CD4-positive, alpha-beta memory T cell (primary cell): Measurements from ENCODE around the gene RAMP2. TPM values are rescaled to one million over a fixed set of nuclear protein-coding genes. Genes with fewer than 3 reads are reported as not detected.

ENCODE experiments used
- polyA plus RNA-seq, 2 donors: library from polyadenylated mRNA; unstranded; fragments of 300-500 nt; fragmentation: Illumina TruSeq; gene quantifications; one replicate each; pipeline ENCODE4 v1.2.3, GENCODE V29; 2021
- total RNA-seq, 2 experiments: library from RNA; stranded (reverse); gene quantifications; one replicate each; pipeline ENCODE4 v1.2.3, GENCODE V29; 2021

The RAMP2 gene
- total and polyA plus RNA-seq, 4 experiments from 2014 or later: not detected

Other genes starting within 250 kb of the RAMP2 start
- 10 to 100 TPM; 20.6 to 22.8 TPM for gene NAGLU, start 225.0 kb upstream of the RAMP2 start, total RNA-seq
- gene NAGLU, start 225.0 kb upstream of the RAMP2 start, polyA plus RNA-seq: 10 to 100 TPM in 1 of 2 donors, 1 to 10 TPM in 1; 8.5 to 15.5 TPM
- 1 to 10 TPM; 1.2 TPM for gene HSD17B1, start 208.3 kb upstream of the RAMP2 start, total RNA-seq
- gene HSD17B1, start 208.3 kb upstream of the RAMP2 start, polyA plus RNA-seq: under 1 TPM; 0.07 to 0.88 TPM
- gene COASY, start 199.1 kb upstream of the RAMP2 start, total RNA-seq: 10 to 100 TPM; 65.2 to 71.1 TPM
- gene COASY, start 199.1 kb upstream of the RAMP2 start, polyA plus RNA-seq: 10 to 100 TPM; 44.6 to 66.0 TPM
- 10 to 100 TPM; 73.3 to 73.7 TPM for gene MLX, start 194.1 kb upstream of the RAMP2 start, total RNA-seq
- gene MLX, start 194.1 kb upstream of the RAMP2 start, polyA plus RNA-seq: 10 to 100 TPM; 38.1 to 53.6 TPM
- 1 to 10 TPM; 3.4 to 4.5 TPM for gene PSMC3IP, start 183.5 kb upstream of the RAMP2 start, total RNA-seq
- 1 to 10 TPM in 1 of 2 donors, under 1 TPM in 1; 0.93 to 1.9 TPM for gene PSMC3IP, start 183.5 kb upstream of the RAMP2 start, polyA plus RNA-seq
- gene RETREG3, start 151.9 kb upstream of the RAMP2 start, total RNA-seq: 100 to 1,000 TPM; 128 to 134 TPM
- gene RETREG3, start 151.9 kb upstream of the RAMP2 start, polyA plus RNA-seq: 100 to 1,000 TPM; 106 to 123 TPM
- gene TUBG1, start 151.5 kb upstream of the RAMP2 start, total RNA-seq: 10 to 100 TPM; 13.6 to 16.5 TPM
- gene TUBG1, start 151.5 kb upstream of the RAMP2 start, polyA plus RNA-seq: 10 to 100 TPM in 1 of 2 donors, 1 to 10 TPM in 1; 6.4 to 12.8 TPM
- 10 to 100 TPM; 18.1 to 19.1 TPM for gene TUBG2, start 101.9 kb upstream of the RAMP2 start, total RNA-seq
- 1 to 10 TPM; 3.0 to 5.0 TPM for gene TUBG2, start 101.9 kb upstream of the RAMP2 start, polyA plus RNA-seq
- under 1 TPM; 0.15 to 0.22 TPM for gene PLEKHH3, start 84.2 kb upstream of the RAMP2 start, total RNA-seq
- under 1 TPM; 0.16 to 0.32 TPM for gene PLEKHH3, start 84.2 kb upstream of the RAMP2 start, polyA plus RNA-seq
- under 1 TPM; 0.53 to 0.81 TPM for gene CCR10, start 79.4 kb upstream of the RAMP2 start, total RNA-seq
- 10 to 100 TPM in 1 of 2 donors, 1 to 10 TPM in 1; 9.1 to 10.7 TPM for gene CCR10, start 79.4 kb upstream of the RAMP2 start, polyA plus RNA-seq
- 1 to 10 TPM; 2.5 to 3.0 TPM for gene CNTNAP1, start 78.7 kb upstream of the RAMP2 start, total RNA-seq
- 1 to 10 TPM in 1 of 2 donors, not detected in 1; 1.2 TPM for gene CNTNAP1, start 78.7 kb upstream of the RAMP2 start, polyA plus RNA-seq
- gene EZH1, start 16.2 kb upstream of the RAMP2 start, total RNA-seq: 100 to 1,000 TPM; 184 to 192 TPM
- gene EZH1, start 16.2 kb upstream of the RAMP2 start, polyA plus RNA-seq: 10 to 100 TPM; 20.1 to 38.6 TPM
- gene VPS25, start 12.2 kb downstream of the RAMP2 start, total RNA-seq: 10 to 100 TPM; 39.3 to 43.6 TPM
- 10 to 100 TPM; 39.8 to 63.3 TPM for gene VPS25, start 12.2 kb downstream of the RAMP2 start, polyA plus RNA-seq
- under 1 TPM; 0.14 to 0.41 TPM for gene WNK4, start 19.4 kb downstream of the RAMP2 start, total RNA-seq
- not detected for gene WNK4, start 19.4 kb downstream of the RAMP2 start, polyA plus RNA-seq
- 10 to 100 TPM; 27.7 to 30.1 TPM for gene COA3, start 37.5 kb downstream of the RAMP2 start, total RNA-seq
- 100 to 1,000 TPM; 110 to 153 TPM for gene COA3, start 37.5 kb downstream of the RAMP2 start, polyA plus RNA-seq
- not detected for gene CNTD1, start 37.6 kb downstream of the RAMP2 start, total RNA-seq
- gene CNTD1, start 37.6 kb downstream of the RAMP2 start, polyA plus RNA-seq: under 1 TPM; 0.22 to 0.43 TPM
- gene BECN1, start 63.1 kb downstream of the RAMP2 start, total RNA-seq: 100 to 1,000 TPM; 103 to 104 TPM
- gene BECN1, start 63.1 kb downstream of the RAMP2 start, polyA plus RNA-seq: 100 to 1,000 TPM; 135 to 190 TPM
- gene PSME3, start 72.2 kb downstream of the RAMP2 start, total RNA-seq: 10 to 100 TPM; 65.1 to 69.9 TPM
- gene PSME3, start 72.2 kb downstream of the RAMP2 start, polyA plus RNA-seq: 100 to 1,000 TPM; 125 to 171 TPM
- 1 to 10 TPM; 2.7 TPM for gene AOC2, start 83.4 kb downstream of the RAMP2 start, total RNA-seq
- gene AOC2, start 83.4 kb downstream of the RAMP2 start, polyA plus RNA-seq: under 1 TPM in 1 of 2 donors, not detected in 1; 0.17 TPM
- 1 to 10 TPM in 1 of 2 experiments, under 1 TPM in 1; 0.58 to 1.2 TPM for gene AOC3, start 90.0 kb downstream of the RAMP2 start, total RNA-seq
- not detected for gene AOC3, start 90.0 kb downstream of the RAMP2 start, polyA plus RNA-seq
- gene G6PC1, start 139.6 kb downstream of the RAMP2 start, total RNA-seq: not detected
- not detected for gene G6PC1, start 139.6 kb downstream of the RAMP2 start, polyA plus RNA-seq
- 10 to 100 TPM; 53.0 to 55.6 TPM for gene AARSD1, start 203.2 kb downstream of the RAMP2 start, total RNA-seq
- gene AARSD1, start 203.2 kb downstream of the RAMP2 start, polyA plus RNA-seq: 10 to 100 TPM; 37.7 to 42.6 TPM
- under 1 TPM; 0.20 to 0.30 TPM for gene PTGES3L, start 218.9 kb downstream of the RAMP2 start, total RNA-seq
- under 1 TPM in 1 of 2 donors, not detected in 1; 0.52 TPM for gene PTGES3L, start 218.9 kb downstream of the RAMP2 start, polyA plus RNA-seq
- gene RUNDC1, start 219.3 kb downstream of the RAMP2 start, total RNA-seq: 10 to 100 TPM; 24.1 to 25.5 TPM
- 10 to 100 TPM; 12.8 to 17.7 TPM for gene RUNDC1, start 219.3 kb downstream of the RAMP2 start, polyA plus RNA-seq
- 1,000 to 10,000 TPM; 1,574 to 1,622 TPM for gene RPL27, start 237.2 kb downstream of the RAMP2 start, total RNA-seq
- 1,000 to 10,000 TPM; 1,528 to 2,293 TPM for gene RPL27, start 237.2 kb downstream of the RAMP2 start, polyA plus RNA-seq
- 10 to 100 TPM; 33.1 to 40.3 TPM for gene IFI35, start 245.6 kb downstream of the RAMP2 start, total RNA-seq
- 10 to 100 TPM; 55.4 to 66.2 TPM for gene IFI35, start 245.6 kb downstream of the RAMP2 start, polyA plus RNA-seq